H1 (cell line): ENCODE measurements around the gene CDYL2. TPM values are rescaled to one million over a fixed set of nuclear protein-coding genes. Genes with fewer than 3 reads are reported as not detected.

Experiments
- CTCF ChIA-PET: fragments of 300-600 bp; sonication (Branson Sonifier 250); formaldehyde crosslinking; loops from one replicate; lab custom pipeline; 2021; ENCODE audit not compliant: partially characterized antibody; lab: Charles Lee
- POLR2A ChIA-PET: fragments of 300-600 bp; sonication (Branson Sonifier 250); formaldehyde crosslinking; loops from one replicate; lab custom pipeline; 2021; ENCODE audit warnings: inconsistent platforms; ENCODE audit not compliant: partially characterized antibody; lab: Charles Lee
- DNase-seq, 2 experiments: peaks; one replicate each; pipeline versions ENCODE4 v3.0.0 to v3.0.0-alpha.2; 2010 to 2022; ENCODE audit warnings: low spot score in 2 of 2, low read depth in 1 of 2, mixed read lengths in 1 of 2
- FAIRE-seq: peaks from 2 replicates; lab custom pipeline; 2011; peaks lifted over from hg19 to GRCh38; lab: Jason Lieb, UNC
- H2AFZ ChIP-seq: 2 replicates; pipeline ENCODE4 v1.8.1; 2012; ENCODE audit warnings: low read length, inconsistent platforms
- H2AK5ac ChIP-seq: 2 replicates; pipeline ENCODE4 v1.6.1; 2013; ENCODE audit warnings: low read depth, low read length
- H2BK120ac ChIP-seq: replicated peaks from 2 replicates; pipeline ENCODE3; 2013; ENCODE audit warnings: low read depth, low read length, inconsistent platforms
- H2BK12ac ChIP-seq: 2 replicates; pipeline ENCODE4 v1.6.1; 2013; ENCODE audit warnings: low read depth, low read length
- H2BK15ac ChIP-seq: 2 replicates; pipeline ENCODE4 v1.6.1; 2013; ENCODE audit warnings: low read length
- H2BK20ac ChIP-seq: 2 replicates; pipeline ENCODE4 v1.6.1; 2013; ENCODE audit warnings: low read length
- H2BK5ac ChIP-seq: 2 replicates; pipeline ENCODE4 v1.6.1; 2013; ENCODE audit warnings: low read depth, low read length
- H3K14ac ChIP-seq: 2 replicates; pipeline ENCODE4 v1.6.1; 2013; ENCODE audit warnings: inconsistent platforms; ENCODE audit not compliant: insufficient read length
- H3K18ac ChIP-seq: 2 replicates; pipeline ENCODE4 v1.6.1; 2013; ENCODE audit warnings: low read length; ENCODE audit errors: extremely low read depth
- H3K23ac ChIP-seq: 2 replicates; pipeline ENCODE4 v1.6.1; 2013; ENCODE audit warnings: inconsistent platforms; ENCODE audit not compliant: insufficient read length
- H3K23me2 ChIP-seq: 2 replicates; pipeline ENCODE4 v1.6.1; 2013; ENCODE audit warnings: low read depth, low read length
- H3K27ac ChIP-seq: 2 replicates; pipeline ENCODE4 v1.6.1; 2011; ENCODE audit warnings: low read depth, low read length, inconsistent platforms
- H3K27me3 ChIP-seq, 4 experiments: replicated peaks in 1 of 4; 1 replicate in 1 of 4; 2 replicates in 3 of 4; pipeline versions ENCODE4 v1.6.1 to v1.8.1; 2011 to 2013; ENCODE audit warnings: low read length in 3 of 4, mild to moderate bottlenecking in 3 of 4, inconsistent platforms in 2 of 4, mixed read lengths in 2 of 4, moderate library complexity in 1 of 4; ENCODE audit not compliant: control insufficient read depth in 3 of 4, insufficient read depth in 3 of 4; ENCODE audit errors: extremely low read depth in 1 of 4
- H3K36me3 ChIP-seq, 4 experiments: 2 replicates each; pipeline versions ENCODE4 v1.6.1 to v1.8.1; 2011 to 2013; ENCODE audit warnings: mild to moderate bottlenecking in 4 of 4, low read length in 3 of 4, moderate library complexity in 2 of 4, control low read depth in 1 of 4, inconsistent platforms in 1 of 4; ENCODE audit not compliant: insufficient read depth in 4 of 4, control insufficient read depth in 2 of 4
- H3K4ac ChIP-seq: replicated peaks from 2 replicates; pipeline ENCODE3; 2013; ENCODE audit warnings: low read length, low read depth, mixed read lengths, inconsistent platforms; ENCODE audit not compliant: insufficient read length
- H3K4me1 ChIP-seq, 4 experiments: replicated peaks in 1 of 4; 1 replicate in 1 of 4; 2 replicates in 3 of 4; pipeline versions ENCODE4 v1.6.1 to v1.8.1; 2011 to 2013; ENCODE audit warnings: low read length in 3 of 4, inconsistent platforms in 2 of 4, mixed read lengths in 1 of 4; ENCODE audit not compliant: insufficient read depth in 4 of 4, control insufficient read depth in 3 of 4
- H3K4me2 ChIP-seq, 2 experiments: 2 replicates each; pipeline versions ENCODE4 v1.6.1 to v1.8.1; 2011 to 2013; ENCODE audit warnings: low read depth in 2 of 2, low read length in 2 of 2, control low read depth in 1 of 2, inconsistent platforms in 1 of 2, mild to moderate bottlenecking in 1 of 2; ENCODE audit not compliant: insufficient read depth in 1 of 2
- H3K4me3 ChIP-seq, 4 experiments: fragments of 200-600, 300-600 bp in 1 of 4; sonication (generic), shearing (Covaris generic), sonication (Bioruptor Twin) in 1 of 4; 2 replicates each; pipeline versions ENCODE4 v1.5.1 to v1.8.1; 2011 to 2016; ENCODE audit warnings: low read length in 4 of 4, low read depth in 3 of 4, control low read depth in 2 of 4, inconsistent platforms in 2 of 4, mild to moderate bottlenecking in 2 of 4, mixed read lengths in 1 of 4, moderate library complexity in 1 of 4; ENCODE audit not compliant: insufficient read depth in 2 of 4; ENCODE audit errors: extremely low read depth in 1 of 4
- H3K56ac ChIP-seq: replicated peaks from 2 replicates; pipeline ENCODE3; 2013; ENCODE audit warnings: low read depth, mild to moderate bottlenecking, mixed read lengths, low read length, inconsistent platforms; ENCODE audit not compliant: insufficient read length
- H3K79me1 ChIP-seq: 2 replicates; pipeline ENCODE4 v1.6.1; 2013; ENCODE audit warnings: low read depth, low read length, control low read depth
- H3K79me2 ChIP-seq, 2 experiments: 2 replicates each; pipeline versions ENCODE4 v1.6.1 to v1.8.1; 2012 to 2013; ENCODE audit warnings: low read length in 2 of 2, mild to moderate bottlenecking in 2 of 2, inconsistent platforms in 1 of 2; ENCODE audit not compliant: insufficient read depth in 2 of 2, control insufficient read depth in 1 of 2
- H3K9ac ChIP-seq, 4 experiments: replicated peaks in 1 of 4; 1 replicate in 1 of 4; 2 replicates in 3 of 4; pipeline versions ENCODE4 v1.6.1 to v1.8.1; 2011 to 2013; ENCODE audit warnings: low read depth in 3 of 4, low read length in 3 of 4, control low read depth in 2 of 4, mild to moderate bottlenecking in 2 of 4, moderate library complexity in 2 of 4, inconsistent platforms in 1 of 4; ENCODE audit errors: extremely low read depth in 1 of 4
- H3K9me3 ChIP-seq, 2 experiments: 2 replicates each; pipeline versions ENCODE4 v1.6.1 to v1.8.1; 2012 to 2013; ENCODE audit warnings: mild to moderate bottlenecking in 2 of 2, moderate library complexity in 2 of 2, control low read depth in 1 of 2, inconsistent platforms in 1 of 2, low read depth in 1 of 2, low read length in 1 of 2, mixed read lengths in 1 of 2; ENCODE audit not compliant: insufficient read depth in 2 of 2
- H4K20me1 ChIP-seq, 2 experiments: replicated peaks in 1 of 2; 2 replicates each; pipeline versions ENCODE3 to v1.8.1; 2011 to 2013; ENCODE audit warnings: inconsistent platforms in 2 of 2, low read length in 2 of 2, mild to moderate bottlenecking in 1 of 2; ENCODE audit not compliant: insufficient read depth in 2 of 2, control insufficient read depth in 1 of 2
- H4K5ac ChIP-seq: 2 replicates; pipeline ENCODE4 v1.6.1; 2013; ENCODE audit warnings: low read length, low read depth, mixed read lengths, inconsistent platforms; ENCODE audit not compliant: insufficient read length
- H4K8ac ChIP-seq: 2 replicates; pipeline ENCODE4 v1.8.0; 2013; ENCODE audit warnings: mild to moderate bottlenecking, moderate library complexity, low read length, inconsistent platforms; ENCODE audit not compliant: insufficient read depth; ENCODE audit errors: extremely low read depth
- H4K91ac ChIP-seq: replicated peaks from 2 replicates; pipeline ENCODE3; 2013; ENCODE audit warnings: low read length, mixed read lengths, inconsistent platforms; ENCODE audit not compliant: insufficient read length
- BRCA1 ChIP-seq: IDR thresholded peaks from 2 replicates; pipeline ENCODE4 v1.6.1; 2012; ENCODE audit warnings: low read depth, low read length, improper control_type of control experiment
- CEBPB ChIP-seq: IDR thresholded peaks from 2 replicates; pipeline ENCODE4 v1.6.1; 2012; ENCODE audit warnings: low read depth, low read length
- CHD1 ChIP-seq: IDR thresholded peaks from 2 replicates; pipeline ENCODE4 v1.6.1; 2012; ENCODE audit warnings: low read depth, low read length, improper control_type of control experiment
- EGR1 ChIP-seq: IDR thresholded peaks from 2 replicates; pipeline ENCODE4 v1.6.1; 2011; ENCODE audit warnings: low read depth, low read length, borderline replicate concordance
- FOSL1 ChIP-seq: IDR thresholded peaks from 2 replicates; pipeline ENCODE4 v1.6.1; 2011; ENCODE audit warnings: mild to moderate bottlenecking, low read depth, low read length, moderate library complexity; ENCODE audit not compliant: insufficient read depth
- GABPA ChIP-seq: IDR thresholded peaks from 2 replicates; pipeline ENCODE4 v1.6.1; 2011; ENCODE audit warnings: mild to moderate bottlenecking, low read length, moderate library complexity, borderline replicate concordance; ENCODE audit not compliant: insufficient read depth
- HDAC2 ChIP-seq, 2 experiments: fragments of 300-600 bp in 1 of 2; sonication (generic) in 1 of 2; IDR thresholded peaks; 2 replicates each; pipeline ENCODE4 v1.6.1; 2011 to 2012; ENCODE audit warnings: low read depth in 2 of 2, low read length in 2 of 2, mild to moderate bottlenecking in 2 of 2, moderate library complexity in 2 of 2, borderline replicate concordance in 1 of 2, inconsistent platforms in 1 of 2
- HDAC6 ChIP-seq: IDR thresholded peaks from one replicate; pipeline ENCODE4 v1.7.1; 2012; ENCODE audit warnings: low read depth, mild to moderate bottlenecking, inconsistent platforms, low read length, moderate library complexity
- SUZ12 ChIP-seq: fragments of 200-600 bp; sonication (generic); IDR thresholded peaks from 2 replicates; pipeline ENCODE4 v1.6.1; 2012; ENCODE audit warnings: mild to moderate bottlenecking, inconsistent platforms, low read length, moderate library complexity, mixed read lengths
- TBP ChIP-seq: IDR thresholded peaks from 2 replicates; pipeline ENCODE4 v1.6.1; 2011; ENCODE audit warnings: low read depth, low read length, improper control_type of control experiment
- YY1 ChIP-seq: IDR thresholded peaks from 2 replicates; pipeline ENCODE4 v1.6.1; 2011; ENCODE audit warnings: low read depth, mild to moderate bottlenecking, low read length
- WGBS, 2 experiments: shearing (Covaris generic) in 1 of 2; methylation state at CpG; one replicate each; pipeline versions ENCODE4 v1.1.6 to v1.1.7; 2013 to 2015; ENCODE audit warnings: low lambda C conversion rate in 2 of 2, mixed read lengths in 2 of 2, inconsistent platforms in 1 of 2, low coverage in 1 of 2, missing lambda C conversion rate in 1 of 2; ENCODE audit not compliant: insufficient replicate concordance in 2 of 2, insufficient coverage in 1 of 2, insufficient read length in 1 of 2; ENCODE audit errors: extremely low coverage in 1 of 2, missing lambda C conversion rate in 1 of 2; 5-methylcytosine and 5-hydroxymethylcytosine counted together
- polyA plus RNA-seq, 7 experiments: library from polyadenylated mRNA; depleted of rRNA in 3 of 7; stranded (reverse) in 5 of 7; unstranded in 2 of 7; fragments of >200 nt in 5 of 7; fragments of 200-250 nt in 2 of 7; gene quantifications; 1 replicate in 5 of 7; 2 replicates in 1 of 7; 4 replicates in 1 of 7; pipeline versions ENCODE4 v1.2.1 to v1.2.3, GENCODE V29; 2011 to 2013; ENCODE audit warnings: missing spikeins in 2 of 7, mixed read lengths in 2 of 7
- total RNA-seq: library from RNA; stranded (reverse); fragmentation: NEBNext Ultra II Directional; extraction: Animal tissue kit (Norgen Biotek cat#: 25700); gene quantifications from 2 replicates; pipeline ENCODE4 v1.2.1, GENCODE V29; 2021
- TF ChIP-seq, protein P1 (sequence below): IDR thresholded peaks from 2 replicates; pipeline ENCODE4 v1.6.1; 2012; ENCODE audit warnings: low read length, inconsistent platforms
- TF ChIP-seq, protein P2 (sequence below): IDR thresholded peaks from 2 replicates; pipeline ENCODE4 v1.6.1; 2012; ENCODE audit warnings: inconsistent platforms

Gene CDYL2
- total and polyA plus RNA-seq, 2 of the 8 experiments (the other 6 are each of a cell fraction or from before 2014, with no cell fraction given) = 0.33 to 5.3 TPM

DNA sequence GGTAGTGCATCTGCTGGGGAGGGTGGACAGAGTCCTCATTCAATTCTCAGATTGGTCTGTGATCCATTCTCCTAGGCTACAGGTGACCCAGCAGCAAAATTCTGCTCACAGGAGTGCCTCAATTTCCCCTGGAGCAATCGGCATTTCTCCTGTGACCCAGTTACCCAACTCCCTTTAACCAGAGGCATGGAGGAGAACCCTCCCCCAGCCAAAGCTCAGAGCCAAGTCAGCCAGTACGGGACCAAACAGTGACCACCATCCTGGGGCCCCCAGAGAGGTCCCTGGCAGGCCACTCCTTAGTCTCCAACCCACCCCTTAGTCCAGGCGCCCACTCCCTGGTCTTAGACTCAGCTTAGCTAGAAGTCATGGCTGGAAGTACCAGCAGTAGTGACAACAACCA is 188.0 kb downstream of the CDYL2 start:
- H3K36me3 ChIP-seq = no peaks in the 10 kb centered on the region
- H4K8ac ChIP-seq = no peak overlapping the region
- H3K27me3 ChIP-seq = no peaks in the 10 kb centered on the region
- ChIA-PET POLR2A (no interaction called here), CTCF (no interaction called here)
- no peak overlapping the region for H3K14ac ChIP-seq
- no peak overlapping the region for H3K9ac ChIP-seq
- no peak overlapping the region for H3K23ac ChIP-seq
- no peak overlapping the region for H4K5ac ChIP-seq
- no peak overlapping the region for H2BK5ac ChIP-seq
- H3K23me2 ChIP-seq = no peaks in the 10 kb centered on the region
- no peak overlapping the region for H3K4me2 ChIP-seq
- no peak overlapping the region for H2BK20ac ChIP-seq
- no peaks in the 10 kb centered on the region for H3K79me2 ChIP-seq
- DNase-seq (peak in 1 of 2 experiments; percentile 6), FAIRE-seq (no peak)
- H2BK15ac ChIP-seq = no peak overlapping the region
- 89% methylated on average over 3 of the region's 3 CpGs; no CpG with 5 or more reads in 1 of the 2 experiments for WGBS, 2 experiments
- no peak overlapping the region for H4K91ac ChIP-seq
- no peaks in the 10 kb centered on the region for H3K4me1 ChIP-seq
- H2AFZ ChIP-seq = no peak overlapping the region
- H3K27ac ChIP-seq = no peak overlapping the region
- H3K9me3 ChIP-seq = peaks cover 37 to 64% of the 10 kb centered on the region in 2 experiments
- no peak overlapping the region for H2BK12ac ChIP-seq
- H2AK5ac ChIP-seq = no peak overlapping the region
- no peak overlapping the region for H3K4me3 ChIP-seq
- no peak overlapping the region for H3K4ac ChIP-seq
- H3K79me1 ChIP-seq = no peaks in the 10 kb centered on the region
- no peaks in the 10 kb centered on the region for H4K20me1 ChIP-seq
- no peak overlapping the region for H2BK120ac ChIP-seq
- H3K56ac ChIP-seq = no peak overlapping the region
- no peak overlapping the region for H3K18ac ChIP-seq
- TF ChIP-seq HDAC6 = no peak
- no peak for TF ChIP-seq FOSL1
- no peak for TF ChIP-seq CHD1
- TF ChIP-seq, protein P1, sequence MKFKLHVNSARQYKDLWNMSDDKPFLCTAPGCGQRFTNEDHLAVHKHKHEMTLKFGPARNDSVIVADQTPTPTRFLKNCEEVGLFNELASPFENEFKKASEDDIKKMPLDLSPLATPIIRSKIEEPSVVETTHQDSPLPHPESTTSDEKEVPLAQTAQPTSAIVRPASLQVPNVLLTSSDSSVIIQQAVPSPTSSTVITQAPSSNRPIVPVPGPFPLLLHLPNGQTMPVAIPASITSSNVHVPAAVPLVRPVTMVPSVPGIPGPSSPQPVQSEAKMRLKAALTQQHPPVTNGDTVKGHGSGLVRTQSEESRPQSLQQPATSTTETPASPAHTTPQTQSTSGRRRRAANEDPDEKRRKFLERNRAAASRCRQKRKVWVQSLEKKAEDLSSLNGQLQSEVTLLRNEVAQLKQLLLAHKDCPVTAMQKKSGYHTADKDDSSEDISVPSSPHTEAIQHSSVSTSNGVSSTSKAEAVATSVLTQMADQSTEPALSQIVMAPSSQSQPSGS = no peak
- no peak for TF ChIP-seq EGR1
- no peak for TF ChIP-seq CEBPB
- TF ChIP-seq SUZ12 = no peak
- TF ChIP-seq TBP = no peak
- no peak for TF ChIP-seq YY1
- TF ChIP-seq HDAC2 (IDR thresholded peaks at IDR 0.05; ENCODE audit: borderline replicate concordance in 1 of 2, low read depth in 2 of 2, low read length in 2 of 2) = no peak
- TF ChIP-seq GABPA = no peak
- TF ChIP-seq, protein P2, sequence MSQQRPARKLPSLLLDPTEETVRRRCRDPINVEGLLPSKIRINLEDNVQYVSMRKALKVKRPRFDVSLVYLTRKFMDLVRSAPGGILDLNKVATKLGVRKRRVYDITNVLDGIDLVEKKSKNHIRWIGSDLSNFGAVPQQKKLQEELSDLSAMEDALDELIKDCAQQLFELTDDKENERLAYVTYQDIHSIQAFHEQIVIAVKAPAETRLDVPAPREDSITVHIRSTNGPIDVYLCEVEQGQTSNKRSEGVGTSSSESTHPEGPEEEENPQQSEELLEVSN = no peak
- no peak for TF ChIP-seq BRCA1
